T-helper 17 cell (primary cell): ENCODE results near the gene MARCKS. TPM values are rescaled to one million over a fixed set of nuclear protein-coding genes. Genes with fewer than 3 reads are reported as not detected.
"Not testable (repeated sequence)": the region's sequence is repeated elsewhere in the genome, so short reads cannot be mapped to it uniquely, and the experiment has no call there.

Experiments used
- ATAC-seq: fragments of 150-1000 bp; cut with Tn5 transposase; 2 replicates; pipeline ENCODE4 v1.10.0; 2021; ENCODE audit warnings: mild to moderate bottlenecking, moderate library complexity
- DNase-seq, 3 donors: peaks; one replicate each; pipeline versions ENCODE4 v3.0.0 to v3.0.0-alpha.2; 2020 to 2021
- H3K9me3 ChIP-seq: one replicate; pipeline ENCODE4 v1.7.0; 2013; ENCODE audit warnings: low read length, mild to moderate bottlenecking; ENCODE audit not compliant: control insufficient read depth, poor library complexity, severe bottlenecking
- H3K27ac Mint-ChIP-seq: one replicate; pipeline ENCODE4 v1.8.0; 2022; ENCODE audit warnings: mild to moderate bottlenecking, moderate library complexity, mixed read lengths
- H3K27me3 Mint-ChIP-seq: one replicate; pipeline ENCODE4 v1.8.0; 2022; ENCODE audit warnings: mixed read lengths
- H3K36me3 Mint-ChIP-seq: one replicate; pipeline ENCODE4 v1.8.0; 2022; ENCODE audit warnings: low read depth, mixed read lengths
- H3K4me1 Mint-ChIP-seq: one replicate; pipeline ENCODE4 v1.8.0; 2022; ENCODE audit warnings: mild to moderate bottlenecking, mixed read lengths
- H3K4me3 Mint-ChIP-seq: one replicate; pipeline ENCODE4 v1.8.0; 2022; ENCODE audit warnings: mild to moderate bottlenecking, moderate library complexity, mixed read lengths
- total RNA-seq, 4 donors: library from RNA in 2 of 4; stranded (reverse) in 2 of 4; gene quantifications; one replicate each; pipeline ENCODE4 v1.2.3 and lab custom pipeline; 2022 to 2026

Gene MARCKS
- total RNA-seq, 2 donors from 2014 or later: 0.68 to 4.0 TPM

DNA sequence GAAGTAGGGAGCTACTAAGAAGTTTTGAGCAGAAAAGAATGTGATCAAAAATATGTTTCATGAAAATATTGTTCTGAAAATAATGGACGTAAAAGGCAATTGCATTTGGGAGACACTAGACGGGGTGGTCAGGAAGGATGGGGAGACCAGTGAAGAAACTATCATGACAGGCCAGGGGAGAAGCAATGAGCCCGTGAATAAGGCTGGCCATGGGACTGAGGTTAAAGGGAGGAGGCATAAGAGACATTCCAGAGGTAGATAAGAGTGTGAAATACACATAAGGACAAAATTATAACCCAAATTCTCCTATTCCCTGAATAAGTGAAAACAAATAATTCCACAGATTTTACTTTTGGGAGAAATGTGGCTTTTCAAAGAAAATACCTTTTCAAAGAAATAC is 51.7 kb downstream of the MARCKS start:
- DNase-seq (no peak), ATAC-seq (no peak)
- Mint-ChIP-seq H3K4me3 (no peak overlapping the region), H3K27ac (no peak overlapping the region), H3K36me3 (no peaks in the 10 kb centered on the region), H3K27me3 (peaks cover 41% of the 10 kb centered on the region), H3K4me1 (peaks cover 2% of the 10 kb centered on the region)
- H3K9me3 ChIP-seq: no peaks in the 10 kb centered on the region

DNA sequence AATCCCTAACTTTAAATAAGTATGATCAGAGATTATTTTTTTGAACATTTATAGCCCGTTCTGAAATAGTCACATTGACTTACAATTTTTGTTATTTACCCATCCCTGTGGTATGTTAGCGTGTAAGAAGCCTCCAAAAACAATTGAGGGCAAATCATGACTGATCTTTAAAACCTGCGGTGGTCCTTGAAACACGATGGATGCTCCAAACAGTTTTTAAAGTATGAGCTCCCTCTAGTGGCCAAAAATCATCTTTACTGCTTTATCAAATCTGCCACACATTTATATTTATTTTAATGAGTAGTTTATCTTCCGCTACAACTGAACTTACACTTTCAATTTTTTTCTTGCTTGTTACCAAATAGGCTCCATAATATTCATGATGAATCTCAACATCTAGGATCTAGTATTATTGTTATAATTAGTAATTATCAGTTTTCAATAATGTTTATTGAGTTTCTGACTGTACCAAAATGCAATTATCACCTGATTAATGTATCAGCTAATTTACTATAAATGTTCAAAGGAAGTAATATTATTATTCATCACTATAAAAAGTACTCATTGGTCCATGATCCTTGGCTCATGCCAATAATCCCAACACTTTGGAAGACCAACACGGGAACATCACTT is 52.2 kb downstream of the MARCKS start:
- peaks cover 2% of the 10 kb centered on the region for H3K4me1 Mint-ChIP-seq
- H3K4me3 Mint-ChIP-seq: no peak overlapping the region
- no peak overlapping the region for H3K27ac Mint-ChIP-seq
- H3K9me3 ChIP-seq: no peaks in the 10 kb centered on the region
- H3K36me3 Mint-ChIP-seq: no peaks in the 10 kb centered on the region
- DNase-seq (no peak), ATAC-seq (no peak)
- H3K27me3 Mint-ChIP-seq: peaks cover 36% of the 10 kb centered on the region

DNA sequence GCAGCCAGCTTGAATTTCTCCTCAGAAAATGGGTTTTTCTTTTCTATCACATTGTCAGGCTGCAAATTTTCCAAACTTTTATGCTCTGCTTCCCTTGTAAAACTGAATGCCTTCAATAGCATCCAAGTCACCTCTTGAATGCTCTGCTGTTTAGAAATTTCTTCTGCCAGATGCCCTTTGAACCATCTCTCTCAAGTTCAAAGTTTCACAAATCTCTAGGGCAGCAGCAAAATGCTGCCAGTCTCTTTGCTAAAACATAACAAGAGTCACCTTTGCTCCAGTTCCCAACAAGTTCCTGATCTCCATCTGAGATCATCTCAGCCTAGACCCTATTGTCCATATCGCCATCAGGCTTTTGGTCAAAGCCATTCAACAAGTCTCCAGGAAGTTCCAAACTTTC is 53.1 kb downstream of the MARCKS start:
- not testable (repeated sequence) for H3K4me1 Mint-ChIP-seq, ATAC-seq, H3K36me3 Mint-ChIP-seq, H3K27ac Mint-ChIP-seq, DNase-seq, H3K9me3 ChIP-seq, H3K4me3 Mint-ChIP-seq
- peaks cover 30% of the 10 kb centered on the region for H3K27me3 Mint-ChIP-seq

Other genes with a start within 250 kb of the MARCKS start
- 10 to 100 TPM; 38.4 to 50.1 TPM for gene HDAC2, start 113.8 kb downstream of the MARCKS start, total RNA-seq